H9 (cell line): ENCODE measurements around the gene PAQR5. TPM values are rescaled to one million over a fixed set of nuclear protein-coding genes. Genes with fewer than 3 reads are reported as not detected.

Experiments used
- DNase-seq: peaks from one replicate; pipeline ENCODE4 v3.0.0-alpha.2; 2017
- H2AFZ ChIP-seq: one replicate; pipeline ENCODE4 v1.6.1; 2013; ENCODE audit warnings: mild to moderate bottlenecking, low read length, control low read depth, moderate library complexity
- H2AK5ac ChIP-seq: 2 replicates; pipeline ENCODE4 v1.6.1; 2013; ENCODE audit warnings: low read length, control low read depth, mixed read lengths; ENCODE audit not compliant: insufficient read length
- H2BK120ac ChIP-seq: one replicate; pipeline ENCODE4 v1.6.1; 2013; ENCODE audit warnings: low read depth, mild to moderate bottlenecking, low read length, control low read depth, inconsistent platforms; ENCODE audit not compliant: poor library complexity, severe bottlenecking
- H2BK12ac ChIP-seq: 2 replicates; pipeline ENCODE4 v1.6.1; 2013; ENCODE audit warnings: low read length, control low read depth, mixed read lengths, low read depth; ENCODE audit not compliant: insufficient read length
- H2BK15ac ChIP-seq: 2 replicates; pipeline ENCODE4 v1.6.1; 2013; ENCODE audit warnings: low read depth, low read length, control low read depth
- H2BK20ac ChIP-seq: one replicate; pipeline ENCODE4 v1.6.1; 2013; ENCODE audit warnings: low read depth, mild to moderate bottlenecking, low read length, control low read depth, inconsistent platforms; ENCODE audit not compliant: poor library complexity, severe bottlenecking
- H2BK5ac ChIP-seq: 2 replicates; pipeline ENCODE4 v1.6.1; 2013; ENCODE audit warnings: low read length, control low read depth, mixed read lengths; ENCODE audit not compliant: insufficient read length
- H3K14ac ChIP-seq: 2 replicates; pipeline ENCODE4 v1.6.1; 2013; ENCODE audit warnings: low read length, control low read depth; ENCODE audit not compliant: insufficient read depth
- H3K18ac ChIP-seq: 2 replicates; pipeline ENCODE4 v1.6.1; 2013; ENCODE audit warnings: low read depth, mild to moderate bottlenecking, mixed read lengths, low read length, control low read depth; ENCODE audit not compliant: insufficient read length
- H3K23ac ChIP-seq: 2 replicates; pipeline ENCODE4 v1.6.1; 2013; ENCODE audit warnings: low read length, control low read depth, mixed read lengths, low read depth; ENCODE audit not compliant: insufficient read length
- H3K23me2 ChIP-seq: 2 replicates; pipeline ENCODE4 v1.6.1; 2013; ENCODE audit warnings: low read depth, mild to moderate bottlenecking, mixed read lengths, low read length, control low read depth; ENCODE audit not compliant: insufficient read length, poor library complexity, severe bottlenecking
- H3K27ac ChIP-seq: 2 replicates; pipeline ENCODE4 v1.5.1; 2013; ENCODE audit warnings: low read length, control low read depth, mixed read lengths, low read depth; ENCODE audit not compliant: insufficient read length
- H3K27me3 ChIP-seq: 2 replicates; pipeline ENCODE4 v1.6.1; 2013; ENCODE audit warnings: low read length, control low read depth, inconsistent platforms; ENCODE audit not compliant: insufficient read depth
- H3K4ac ChIP-seq: 2 replicates; pipeline ENCODE4 v1.6.1; 2013; ENCODE audit warnings: low read depth, mild to moderate bottlenecking, control low read depth, inconsistent platforms, low read length, moderate library complexity
- H3K4me1 ChIP-seq: 2 replicates; pipeline ENCODE4 v1.6.1; 2013; ENCODE audit warnings: low read length, control low read depth, inconsistent platforms; ENCODE audit not compliant: insufficient read depth
- H3K4me2 ChIP-seq: 2 replicates; pipeline ENCODE4 v1.6.1; 2013; ENCODE audit warnings: low read length, control low read depth, mixed read lengths; ENCODE audit not compliant: insufficient read length, insufficient read depth
- H3K56ac ChIP-seq: 2 replicates; pipeline ENCODE4 v1.6.1; 2013; ENCODE audit warnings: low read depth, mild to moderate bottlenecking, mixed read lengths, low read length, control low read depth; ENCODE audit not compliant: insufficient read length
- H3K79me1 ChIP-seq: 2 replicates; pipeline ENCODE4 v1.6.1; 2013; ENCODE audit warnings: low read depth, mild to moderate bottlenecking, moderate library complexity, low read length, control low read depth, inconsistent platforms; ENCODE audit not compliant: insufficient read depth, poor library complexity, severe bottlenecking
- H3K79me2 ChIP-seq: 2 replicates; pipeline ENCODE4 v1.6.1; 2013; ENCODE audit warnings: low read length, control low read depth, inconsistent platforms; ENCODE audit not compliant: insufficient read depth
- H3K9ac ChIP-seq: 2 replicates; pipeline ENCODE4 v1.6.1; 2013; ENCODE audit warnings: low read length, control low read depth, mixed read lengths; ENCODE audit not compliant: insufficient read length; ENCODE audit errors: extremely low read depth
- H3K9me3 ChIP-seq: one replicate; pipeline ENCODE4 v1.6.1; 2013; ENCODE audit warnings: low read depth, low read length, inconsistent platforms; ENCODE audit not compliant: control insufficient read depth
- H3T11ph ChIP-seq: one replicate; pipeline ENCODE4 v1.6.1; 2013; ENCODE audit warnings: mild to moderate bottlenecking, low read length, control low read depth, inconsistent platforms
- H4K20me1 ChIP-seq: one replicate; pipeline ENCODE4 v1.6.1; 2013; ENCODE audit not compliant: control insufficient read depth, insufficient read length, insufficient read depth
- H4K5ac ChIP-seq: 2 replicates; pipeline ENCODE4 v1.6.1; 2013; ENCODE audit warnings: low read depth, mild to moderate bottlenecking, mixed read lengths, low read length, control low read depth; ENCODE audit not compliant: insufficient read length
- H4K8ac ChIP-seq: replicated peaks from 2 replicates; pipeline ENCODE4 v1.6.1; 2013; ENCODE audit warnings: low read length, control low read depth, mixed read lengths, low read depth; ENCODE audit not compliant: insufficient read length
- H4K91ac ChIP-seq: 2 replicates; pipeline ENCODE4 v1.6.1; 2013; ENCODE audit warnings: low read depth, mild to moderate bottlenecking, moderate library complexity, mixed read lengths, low read length, control low read depth; ENCODE audit not compliant: insufficient read length
- H3K27ac Mint-ChIP-seq, 3 experiments: 2 replicates in 2 of 3; 3 replicates in 1 of 3; pipeline ENCODE4 v1.8.0; 2020 to 2021; ENCODE audit warnings: mixed read lengths in 3 of 3, mild to moderate bottlenecking in 1 of 3, moderate library complexity in 1 of 3
- H3K27me3 Mint-ChIP-seq: 2 replicates; pipeline ENCODE4 v1.8.0; 2021; ENCODE audit warnings: low read depth, mild to moderate bottlenecking, moderate library complexity, mixed read lengths
- H3K36me3 Mint-ChIP-seq, 3 experiments: 2 replicates in 2 of 3; 3 replicates in 1 of 3; pipeline ENCODE4 v1.8.0; 2020 to 2021; ENCODE audit warnings: low read depth in 3 of 3, mixed read lengths in 3 of 3; ENCODE audit not compliant: insufficient read depth in 1 of 3
- H3K4me1 Mint-ChIP-seq, 2 experiments: 2 replicates each; pipeline ENCODE4 v1.8.0; 2020; ENCODE audit warnings: mixed read lengths in 2 of 2
- H3K4me3 Mint-ChIP-seq, 2 experiments: 2 replicates in 1 of 2; 3 replicates in 1 of 2; pipeline ENCODE4 v1.8.0; 2020 to 2021; ENCODE audit warnings: mild to moderate bottlenecking in 2 of 2, mixed read lengths in 2 of 2, moderate library complexity in 1 of 2
- H3K9me3 Mint-ChIP-seq, 2 experiments: 2 replicates in 1 of 2; 3 replicates in 1 of 2; pipeline ENCODE4 v1.8.0; 2020; ENCODE audit warnings: mild to moderate bottlenecking in 2 of 2, mixed read lengths in 2 of 2, moderate library complexity in 1 of 2
- WGBS: extraction: QIAGEN DNeasy Blood & Tissue Kit; methylation state at CpG from one replicate; pipeline ENCODE4 v1.1.7; 2013; ENCODE audit warnings: missing lambda C conversion rate, low lambda C conversion rate, mixed read lengths; ENCODE audit not compliant: insufficient read length; ENCODE audit errors: extremely low coverage; 5-methylcytosine and 5-hydroxymethylcytosine counted together
- total RNA-seq: library from RNA; stranded (reverse); gene quantifications from 2 replicates; pipeline ENCODE4 v1.2.1, GENCODE V29; 2021
- TF ChIP-seq, protein P1 (sequence below): fragments of 200-600 bp; sonication (generic); conservative IDR thresholded peaks from 3 replicates; pipeline ENCODE4 v1.8.0; 2021; ENCODE audit warnings: antibody characterized with exemption, mild to moderate bottlenecking

PAQR5 gene
- total RNA-seq, 1 experiment from 2014 or later: 1.6 TPM

DNA sequence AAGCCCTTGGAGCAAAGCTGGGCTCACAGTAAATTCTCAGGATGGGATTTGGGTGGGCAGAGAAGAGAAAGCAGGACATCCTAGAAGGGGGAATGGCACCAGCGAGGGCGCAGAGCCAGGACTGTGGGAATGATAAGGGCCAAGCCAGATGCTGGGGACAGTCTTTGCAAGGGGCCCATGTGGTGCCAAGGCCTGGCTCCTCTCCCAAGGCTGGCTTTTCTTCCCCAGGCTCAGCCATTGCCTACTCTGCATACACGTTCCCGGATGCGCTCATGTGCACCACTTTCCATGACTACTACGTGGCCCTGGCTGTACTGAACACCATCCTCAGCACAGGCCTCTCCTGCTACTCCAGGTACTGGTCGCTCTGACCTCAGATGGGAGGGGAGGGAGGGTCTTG, 90.7 kb downstream of the PAQR5 start:
- no peak overlapping the region for H3K23ac ChIP-seq
- H3K4me2 ChIP-seq: no peak overlapping the region
- H3K4me1 Mint-ChIP-seq: peaks cover 16 to 17% of the 10 kb centered on the region in 2 experiments
- no peak overlapping the region for H2AFZ ChIP-seq
- no peak overlapping the region for H4K5ac ChIP-seq
- H3K23me2 ChIP-seq: no peaks in the 10 kb centered on the region
- peaks cover 3% of the 10 kb centered on the region; the same call in 1 of the 2 replicates for H3K4me1 ChIP-seq
- H2BK20ac ChIP-seq: no peak overlapping the region
- no peak overlapping the region for H3K9ac ChIP-seq
- no peak overlapping the region for H2BK15ac ChIP-seq
- H2BK5ac ChIP-seq: no peak overlapping the region
- no peaks in the 10 kb centered on the region for H4K20me1 ChIP-seq
- H3K27ac Mint-ChIP-seq: peak overlapping the region in 1 of 3 experiments; percentile 50; a peak in 1 of 7 replicates
- peaks cover 6% of the 10 kb centered on the region for H3K27me3 Mint-ChIP-seq
- H2BK120ac ChIP-seq: no peak overlapping the region
- H3K18ac ChIP-seq: no peak overlapping the region
- no peak overlapping the region for H3K14ac ChIP-seq
- H3K27me3 ChIP-seq: no peaks in the 10 kb centered on the region
- no peak overlapping the region for H2AK5ac ChIP-seq
- no peaks in the 10 kb centered on the region for H3K9me3 Mint-ChIP-seq
- H3K4ac ChIP-seq: no peak overlapping the region
- no peak overlapping the region for H3K27ac ChIP-seq
- H3K9me3 ChIP-seq: no peaks in the 10 kb centered on the region
- WGBS: no CpG with 5 or more reads among the region's 7 CpGs
- H2BK12ac ChIP-seq: no peak overlapping the region
- no peaks in the 10 kb centered on the region for H3K36me3 Mint-ChIP-seq
- no peak overlapping the region for H3K56ac ChIP-seq
- H3K79me1 ChIP-seq: no peaks in the 10 kb centered on the region
- no peak overlapping the region for H4K8ac ChIP-seq
- no peak for DNase-seq
- TF ChIP-seq, protein P1, sequence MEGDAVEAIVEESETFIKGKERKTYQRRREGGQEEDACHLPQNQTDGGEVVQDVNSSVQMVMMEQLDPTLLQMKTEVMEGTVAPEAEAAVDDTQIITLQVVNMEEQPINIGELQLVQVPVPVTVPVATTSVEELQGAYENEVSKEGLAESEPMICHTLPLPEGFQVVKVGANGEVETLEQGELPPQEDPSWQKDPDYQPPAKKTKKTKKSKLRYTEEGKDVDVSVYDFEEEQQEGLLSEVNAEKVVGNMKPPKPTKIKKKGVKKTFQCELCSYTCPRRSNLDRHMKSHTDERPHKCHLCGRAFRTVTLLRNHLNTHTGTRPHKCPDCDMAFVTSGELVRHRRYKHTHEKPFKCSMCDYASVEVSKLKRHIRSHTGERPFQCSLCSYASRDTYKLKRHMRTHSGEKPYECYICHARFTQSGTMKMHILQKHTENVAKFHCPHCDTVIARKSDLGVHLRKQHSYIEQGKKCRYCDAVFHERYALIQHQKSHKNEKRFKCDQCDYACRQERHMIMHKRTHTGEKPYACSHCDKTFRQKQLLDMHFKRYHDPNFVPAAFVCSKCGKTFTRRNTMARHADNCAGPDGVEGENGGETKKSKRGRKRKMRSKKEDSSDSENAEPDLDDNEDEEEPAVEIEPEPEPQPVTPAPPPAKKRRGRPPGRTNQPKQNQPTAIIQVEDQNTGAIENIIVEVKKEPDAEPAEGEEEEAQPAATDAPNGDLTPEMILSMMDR: no peak
- H3K79me2 ChIP-seq: no peaks in the 10 kb centered on the region
- no peak overlapping the region for H3K4me3 Mint-ChIP-seq
- no peak overlapping the region for H3T11ph ChIP-seq
- H4K91ac ChIP-seq: no peak overlapping the region
